Right ventricle myocardium superior (tissue), 1 donor: ENCODE data around the gene MYO1F. TPM values are rescaled to one million over a fixed set of nuclear protein-coding genes. Genes with fewer than 3 reads are reported as not detected.

Experiments
- ATAC-seq: fragments of 200-7000 bp; cut with Tn5 transposase; one replicate; pipeline ENCODE4 v1.9.1; 2020; ENCODE audit warnings: mild to moderate bottlenecking; ENCODE audit not compliant: poor library complexity
- DNase-seq: peaks from one replicate; pipeline ENCODE4 v3.0.0-alpha.2; 2020
- intact Hi-C: fragments of 100-400 bp; cut with DNase I; formaldehyde crosslinking; loops from one replicate; pipeline ENCODE4 v1.11.2; 2022
- total RNA-seq: library from RNA; stranded (reverse); fragmentation: NEBNext Ultra II Directional; extraction: Animal tissue kit (Norgen Biotek cat#: 25700); gene quantifications from one replicate; pipeline ENCODE4 v1.2.1, GENCODE V29; 2021
- donor health status: DM: no; HTN: yes; CAD: no; lungs with severe emphysema.

The MYO1F gene
- total RNA-seq, 1 donor from 2014 or later, result 8.4 TPM

- ATAC-seq, result peak; percentile 93
- DNase-seq, result peak; percentile 90
- intact Hi-C loops, result loop anchor here (5.0 to 10.0 kb wide), 3 partner anchors 94 to 241 kb away; partner anchors contain the start of gene MARCHF2
Observed at GRCh38 chr19:8505680-8506401, 71.4 kb downstream of the MYO1F start.

DNA sequence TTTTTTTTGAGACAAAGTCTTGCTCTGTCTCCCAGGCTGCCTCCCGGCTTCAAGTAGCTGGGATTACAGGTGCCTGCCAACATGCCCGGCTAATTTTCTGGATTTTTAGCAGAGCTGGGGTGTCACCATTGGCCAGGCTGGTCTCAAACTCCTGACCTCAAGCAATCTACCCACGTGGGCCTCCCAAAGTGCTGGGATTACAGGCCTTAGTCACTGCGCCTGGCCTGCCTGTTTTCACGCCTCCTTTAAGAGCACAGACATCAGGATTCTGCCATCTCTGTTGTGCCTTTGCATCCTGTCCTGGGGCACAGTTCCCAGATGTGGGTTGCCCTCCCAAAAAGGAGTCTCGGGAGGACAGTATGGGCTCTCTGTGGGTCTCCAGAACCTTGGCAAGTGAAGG lies 72.3 kb downstream of the MYO1F start:
- intact Hi-C loops, result loop anchor here (5.0 to 10.0 kb wide), 3 partner anchors 93 to 240 kb away; partner anchors contain the start of gene MARCHF2
- ATAC-seq, result no peak
- no peak for DNase-seq

DNA sequence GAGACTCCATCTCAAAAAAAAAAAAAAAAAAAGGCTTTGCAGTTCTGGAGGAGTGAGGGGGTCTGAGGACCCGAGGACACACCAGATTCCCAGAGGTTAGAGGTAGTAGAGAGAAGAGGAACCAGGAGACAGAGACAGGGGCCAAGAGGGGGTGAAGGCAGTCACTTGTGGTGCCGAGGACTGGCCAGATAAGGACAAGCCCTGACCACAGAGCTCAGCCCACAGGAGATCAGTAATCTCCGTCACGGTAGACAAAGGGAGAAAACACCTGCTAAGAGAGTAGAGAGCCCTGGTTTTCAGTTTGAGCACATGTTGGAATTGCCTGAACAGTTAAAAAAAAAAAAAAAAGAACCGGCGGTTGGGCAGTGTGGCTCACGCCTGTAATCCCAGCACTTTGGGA lies 73.1 kb downstream of the MYO1F start:
- DNase-seq (no peak), ATAC-seq (no peak)
- intact Hi-C loops, result loop anchor here (10.0 kb wide), 1 partner anchor 239 kb away; no protein-coding TSS in a partner anchor

DNA sequence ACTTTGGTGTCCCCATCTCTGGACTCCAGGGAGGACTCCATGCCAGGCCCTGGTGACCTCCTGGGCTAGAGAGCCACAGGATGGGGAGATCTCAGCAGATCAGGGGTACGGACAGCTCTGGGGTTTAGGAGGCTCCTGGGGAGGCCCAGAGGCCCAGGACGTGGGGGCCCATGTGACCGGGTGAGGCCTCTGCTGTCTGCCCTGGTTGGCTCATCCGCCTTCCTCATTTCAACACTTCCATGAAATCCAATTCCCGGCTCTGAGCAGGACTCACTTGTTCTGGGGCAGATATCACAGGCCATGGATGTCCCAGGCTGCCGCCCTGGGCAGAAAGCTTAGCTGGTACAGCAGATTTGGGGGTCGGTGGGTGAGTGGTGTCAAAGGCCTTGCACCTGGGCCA lies 73.7 kb downstream of the MYO1F start:
- DNase-seq, result no peak
- intact Hi-C loops, result loop anchor here (10.0 kb wide), 1 partner anchor 239 kb away; no protein-coding TSS in a partner anchor

DNA sequence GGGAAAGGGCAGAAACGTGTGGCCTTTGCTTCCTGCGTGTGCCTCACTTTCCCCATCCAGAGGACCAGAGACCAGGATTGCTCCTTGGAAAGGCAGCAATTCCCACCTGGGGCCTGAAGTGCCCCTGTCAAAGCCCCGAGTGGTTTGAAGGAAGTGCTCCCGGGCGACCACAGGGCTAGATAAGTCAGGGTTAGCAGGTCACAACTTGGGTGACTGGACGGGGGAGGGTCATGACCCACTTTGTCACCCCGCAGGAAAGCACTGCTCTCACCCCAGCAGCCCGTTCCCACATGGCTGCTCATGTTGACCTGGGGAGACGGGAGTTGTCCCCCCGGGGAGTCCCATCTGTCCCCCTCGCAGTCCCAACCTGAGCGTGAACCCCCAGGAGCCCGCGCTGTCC lies 75.3 kb downstream of the MYO1F start:
- ATAC-seq (no peak), DNase-seq (no peak)
- intact Hi-C loops, result loop anchor here (10.0 kb wide), 1 partner anchor 237 kb away; no protein-coding TSS in a partner anchor

More for the DNA sequence above, 73.7 kb downstream of the MYO1F start:
- ATAC-seq, result no peak

DNA sequence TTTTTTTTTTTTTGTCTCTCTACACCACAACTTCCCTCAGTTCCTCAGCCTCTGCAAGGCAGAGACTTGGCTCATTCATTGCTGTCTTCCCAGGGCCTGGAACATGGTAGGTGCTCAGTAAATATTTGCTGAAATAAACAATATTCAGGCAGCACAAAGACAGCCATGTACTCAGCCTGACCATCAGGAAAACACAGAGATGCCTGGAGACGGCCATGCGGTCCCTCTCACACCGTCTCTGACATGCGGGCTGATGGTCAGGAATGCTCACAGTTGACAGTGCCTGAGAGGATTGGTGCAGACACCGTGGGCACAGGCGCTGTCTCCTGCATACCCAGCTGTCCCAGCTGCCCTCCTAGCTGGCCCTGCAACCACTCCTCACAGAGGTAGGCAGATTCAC lies 75.7 kb downstream of the MYO1F start:
- intact Hi-C loops, result loop anchor here (10.0 kb wide), 1 partner anchor 237 kb away; no protein-coding TSS in a partner anchor
- ATAC-seq, result no peak
- no peak for DNase-seq

GRCh38 chr19:8500158-8500557 lies 77.1 kb downstream of the MYO1F start:
- intact Hi-C loops, result loop anchor here (10.0 kb wide), 1 partner anchor 235 kb away; no protein-coding TSS in a partner anchor
- ATAC-seq (no peak), DNase-seq (no peak)

GRCh38 chr19:8499048-8499833 lies 78.0 kb downstream of the MYO1F start:
- ATAC-seq (no peak), DNase-seq (no peak)
- intact Hi-C loops, result no loop called here

GRCh38 chr19:8498295-8498694 lies 78.9 kb downstream of the MYO1F start:
- ATAC-seq, result no peak
- intact Hi-C loops, result no loop called here
- DNase-seq, result no peak

DNA sequence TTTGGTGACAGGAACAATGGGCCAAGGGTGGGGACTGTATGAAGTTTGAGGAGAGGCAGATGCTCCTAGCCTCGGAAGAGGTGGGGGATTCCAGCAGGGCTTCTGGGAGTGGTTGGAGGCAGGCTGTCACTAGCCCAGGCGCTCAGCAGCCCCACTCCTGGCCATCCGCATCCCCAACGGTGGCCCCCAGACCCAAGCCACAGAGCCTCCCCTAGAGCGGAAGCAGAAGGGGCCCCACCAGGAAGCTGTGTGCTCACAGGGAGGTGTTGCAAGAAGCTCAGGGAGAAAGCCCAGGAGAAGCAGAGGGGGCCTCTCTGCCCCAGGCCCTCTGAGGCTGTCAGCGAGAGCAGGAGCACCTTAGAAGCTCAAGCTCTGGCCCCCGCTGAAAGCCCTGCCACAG lies 83.1 kb downstream of the MYO1F start:
- intact Hi-C loops, result no loop called here
- no peak for ATAC-seq
- DNase-seq, result no peak

DNA sequence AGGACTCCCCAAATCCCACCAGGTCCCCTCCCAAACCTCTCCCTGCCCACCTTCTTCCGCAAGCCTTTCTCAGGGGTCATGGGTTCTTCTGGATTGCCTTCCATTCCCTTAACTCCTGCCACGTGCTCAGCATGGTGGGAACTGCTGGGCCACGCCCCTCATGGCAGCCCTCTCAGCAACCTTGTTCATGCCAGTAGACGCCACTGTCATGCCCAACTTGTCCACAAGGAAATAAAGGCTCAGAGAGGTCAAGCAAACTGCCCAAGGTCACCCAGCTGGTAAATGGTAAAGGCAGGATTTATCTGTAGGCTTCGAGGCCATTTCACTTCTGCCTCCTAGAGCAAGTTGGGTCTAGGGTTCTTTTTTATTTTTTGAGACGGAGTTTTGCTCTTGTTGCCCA lies 85.7 kb downstream of the MYO1F start:
- intact Hi-C loops, result no loop called here
- peak; percentile 8 for DNase-seq
- ATAC-seq, result no peak

- ATAC-seq, result no peak
- peak; percentile 24 for DNase-seq
- intact Hi-C loops, result no loop called here
Observed at GRCh38 chr19:8490873-8491272, 86.4 kb downstream of the MYO1F start.

DNA sequence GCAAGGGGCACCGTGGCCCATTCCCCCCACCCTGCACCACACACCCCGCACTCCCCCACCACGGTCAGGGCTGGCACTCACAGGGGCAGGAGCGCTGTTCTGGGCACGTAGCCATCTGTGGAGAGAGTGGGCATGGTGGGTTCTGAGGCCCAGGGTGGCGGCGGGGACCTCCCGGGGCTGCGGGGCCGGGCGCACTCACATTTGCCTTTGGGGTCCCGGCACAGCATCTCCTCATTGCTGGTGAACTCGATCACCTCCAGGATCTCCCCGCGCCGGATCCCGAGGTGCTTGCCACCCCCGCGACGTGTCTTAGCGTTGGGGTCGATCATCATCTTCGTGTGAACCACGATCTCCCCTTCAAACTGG lies 86.9 kb downstream of the MYO1F start:
- peak; percentile 10 for DNase-seq
- intact Hi-C loops, result no loop called here
- ATAC-seq, result no peak

DNA sequence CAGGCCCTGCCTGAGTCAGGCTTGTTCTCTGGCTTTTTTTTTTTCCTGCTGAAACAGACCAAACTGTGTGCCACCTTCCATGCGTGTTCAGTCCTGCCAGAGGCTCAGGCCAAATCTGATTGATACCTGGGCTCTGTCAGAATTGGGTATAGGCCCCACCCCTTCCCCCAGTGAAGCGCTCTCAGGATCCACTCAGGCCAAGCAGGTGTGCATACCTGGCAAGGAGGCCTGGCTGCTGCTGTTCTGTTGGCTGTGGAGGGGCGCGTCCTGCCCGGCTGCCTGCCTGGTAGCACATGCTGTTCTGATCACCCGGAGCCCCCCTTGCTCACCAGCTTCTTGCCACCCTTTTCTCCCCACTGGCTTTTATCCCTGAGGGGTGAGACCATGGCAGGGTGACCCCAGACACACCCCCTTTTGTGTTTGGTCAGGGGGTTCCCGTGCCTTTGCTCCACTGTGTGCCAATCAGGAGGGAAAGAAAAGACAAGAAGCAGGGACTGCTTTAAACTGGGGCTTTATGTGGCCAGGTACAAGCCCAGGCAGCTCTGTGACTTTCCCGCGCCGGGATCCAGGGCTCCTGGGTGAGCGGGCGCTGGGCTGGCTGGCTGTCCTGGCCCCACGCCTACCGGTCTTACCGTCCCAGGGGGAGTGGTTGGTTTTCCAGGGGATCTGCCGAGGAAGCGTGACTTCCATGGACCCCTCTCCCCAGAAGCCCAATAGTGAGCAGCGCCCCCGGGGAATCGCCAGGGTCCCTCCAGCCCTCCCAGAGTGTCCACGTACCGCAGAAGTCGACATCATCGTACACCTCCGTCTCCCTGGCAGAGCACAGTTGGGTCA lies 87.5 kb downstream of the MYO1F start:
- DNase-seq, result peak; percentile 37
- intact Hi-C loops, result no loop called here
- peak; percentile 12 for ATAC-seq

- DNase-seq, result peak; percentile 33
- intact Hi-C loops, result no loop called here
- no peak for ATAC-seq
Observed at GRCh38 chr19:8488365-8488764, 88.9 kb downstream of the MYO1F start.

DNA sequence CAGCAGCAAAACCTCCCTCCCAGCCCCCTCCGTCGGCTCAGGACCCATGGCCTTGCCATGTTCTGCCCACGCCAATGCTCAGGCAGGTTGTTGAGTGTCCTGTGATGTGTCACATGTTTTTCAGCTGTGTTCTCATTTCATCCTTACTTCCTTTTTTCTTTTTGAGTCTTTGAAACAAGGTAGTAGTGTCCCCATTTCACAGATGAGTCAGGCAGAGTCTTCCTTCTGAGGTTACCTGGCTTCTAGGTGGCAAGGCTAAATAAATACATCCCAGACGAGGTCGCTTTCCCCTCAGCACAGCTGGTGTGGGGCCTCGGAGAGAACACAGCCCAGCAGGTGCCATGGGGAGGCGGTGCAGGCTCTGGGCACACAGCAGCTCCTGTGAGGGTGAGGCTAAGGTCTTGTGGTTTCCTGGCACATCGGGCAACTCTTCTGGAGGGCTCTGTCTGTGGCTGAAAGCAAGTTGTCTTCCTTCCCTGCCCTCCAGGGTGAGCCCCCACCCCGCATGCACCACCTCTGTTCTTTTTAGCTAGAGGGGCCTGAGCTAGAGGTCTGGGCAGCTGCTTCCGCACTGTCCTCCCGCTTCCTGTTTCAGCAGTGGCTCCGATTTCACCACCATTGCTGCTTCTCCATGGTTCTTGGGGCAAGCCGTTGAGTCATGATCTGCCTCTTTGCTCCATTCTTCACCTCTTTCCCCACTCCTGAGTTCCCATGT lies 89.9 kb downstream of the MYO1F start:
- ATAC-seq (peak; percentile 23), DNase-seq (peak; percentile 66)
- intact Hi-C loops, result no loop called here

- DNase-seq, result no peak
- ATAC-seq, result no peak
- intact Hi-C loops, result no loop called here
Observed at GRCh38 chr19:8486661-8487136, 90.5 kb downstream of the MYO1F start.
